HUES48 (cell line): ENCODE results near the gene GABRP.

Experiments used
- H3K27ac ChIP-seq: one replicate; pipeline ENCODE4 v1.7.0; 2013; ENCODE audit warnings: low read depth, low read length, inconsistent platforms
- H3K27me3 ChIP-seq: 2 replicates; pipeline ENCODE4 v1.6.1; 2013; ENCODE audit warnings: mild to moderate bottlenecking, low read length; ENCODE audit not compliant: control insufficient read depth, insufficient read depth
- H3K36me3 ChIP-seq: 2 replicates; pipeline ENCODE4 v1.6.1; 2013; ENCODE audit warnings: low read length; ENCODE audit not compliant: control insufficient read depth, insufficient read depth
- H3K4me1 ChIP-seq: 2 replicates; pipeline ENCODE4 v1.6.1; 2013; ENCODE audit warnings: mild to moderate bottlenecking, low read length; ENCODE audit not compliant: control insufficient read depth, insufficient read depth
- H3K4me3 ChIP-seq: 2 replicates; pipeline ENCODE4 v1.5.1; 2013; ENCODE audit warnings: mild to moderate bottlenecking, low read depth, low read length
- H3K9ac ChIP-seq: 2 replicates; pipeline ENCODE4 v1.6.1; 2013; ENCODE audit warnings: mild to moderate bottlenecking, low read depth, low read length, moderate library complexity
- H3K9me3 ChIP-seq: 2 replicates; pipeline ENCODE4 v1.6.1; 2013; ENCODE audit warnings: low read length; ENCODE audit not compliant: control insufficient read depth, insufficient read depth

GABRP gene

GRCh38 chr5:170783498-170784247 is at the start of gene GABRP:
GABRP (plus strand) TSS chr5:170783725; CDS start chr5:170788616, 4,891 bp downstream.
- H3K9ac ChIP-seq = no peak within 1 kb of the TSS
- H3K4me3 ChIP-seq = no peak within 1 kb of the TSS
- no peaks in the 10 kb centered on the region for H3K4me1 ChIP-seq

GRCh38 chr5:170736966-170737365 is 46.6 kb upstream of the GABRP start:
- peak overlapping the region; percentile 73 for H3K27ac ChIP-seq
- peaks cover 14% of the 10 kb centered on the region for H3K4me1 ChIP-seq
- H3K4me3 ChIP-seq = no peak overlapping the region
- no peaks in the 10 kb centered on the region for H3K27me3 ChIP-seq
- H3K36me3 ChIP-seq = no peaks in the 10 kb centered on the region
- H3K9ac ChIP-seq = no peak overlapping the region
- no peaks in the 10 kb centered on the region for H3K9me3 ChIP-seq

More at GRCh38 chr5:170783498-170784247, at the start of gene GABRP:
- Histone ChIP-seq H3K27ac (no peak within 1 kb of the TSS), H3K9me3 (no peaks in the 10 kb centered on the region), H3K27me3 (no peaks in the 10 kb centered on the region), H3K36me3 (no peaks in the 10 kb centered on the region)

- Histone ChIP-seq H3K27me3 (no peaks in the 10 kb centered on the region), H3K27ac (peak overlapping the region; percentile 73), H3K4me3 (no peak overlapping the region), H3K4me1 (peaks cover 14% of the 10 kb centered on the region), H3K9me3 (no peaks in the 10 kb centered on the region), H3K9ac (no peak overlapping the region), H3K36me3 (no peaks in the 10 kb centered on the region)
Observed at GRCh38 chr5:170737591-170737990, 45.9 kb upstream of the GABRP start.

GRCh38 chr5:170738840-170739239 is 44.7 kb upstream of the GABRP start:
- Histone ChIP-seq H3K27me3 (no peaks in the 10 kb centered on the region), H3K9me3 (no peaks in the 10 kb centered on the region), H3K27ac (peak overlapping the region; percentile 17), H3K4me3 (no peak overlapping the region), H3K4me1 (peaks cover 18% of the 10 kb centered on the region), H3K9ac (peak overlapping the region; percentile 28; the same call in 1 of the 2 replicates), H3K36me3 (no peaks in the 10 kb centered on the region)

GRCh38 chr5:170739446-170739845 is 44.1 kb upstream of the GABRP start:
- peaks cover 19% of the 10 kb centered on the region for H3K4me1 ChIP-seq
- H3K9me3 ChIP-seq = no peaks in the 10 kb centered on the region
- no peaks in the 10 kb centered on the region for H3K27me3 ChIP-seq
- H3K9ac ChIP-seq = no peak overlapping the region
- no peak overlapping the region for H3K4me3 ChIP-seq
- H3K27ac ChIP-seq = no peak overlapping the region
- no peaks in the 10 kb centered on the region for H3K36me3 ChIP-seq

- Histone ChIP-seq H3K27ac (no peak overlapping the region), H3K4me1 (peaks cover 29% of the 10 kb centered on the region), H3K9ac (no peak overlapping the region), H3K36me3 (no peaks in the 10 kb centered on the region), H3K27me3 (no peaks in the 10 kb centered on the region; the same call in 1 of the 2 replicates), H3K4me3 (no peak overlapping the region), H3K9me3 (no peaks in the 10 kb centered on the region)
Observed at GRCh38 chr5:170740551-170741205, 42.8 kb upstream of the GABRP start.

DNA sequence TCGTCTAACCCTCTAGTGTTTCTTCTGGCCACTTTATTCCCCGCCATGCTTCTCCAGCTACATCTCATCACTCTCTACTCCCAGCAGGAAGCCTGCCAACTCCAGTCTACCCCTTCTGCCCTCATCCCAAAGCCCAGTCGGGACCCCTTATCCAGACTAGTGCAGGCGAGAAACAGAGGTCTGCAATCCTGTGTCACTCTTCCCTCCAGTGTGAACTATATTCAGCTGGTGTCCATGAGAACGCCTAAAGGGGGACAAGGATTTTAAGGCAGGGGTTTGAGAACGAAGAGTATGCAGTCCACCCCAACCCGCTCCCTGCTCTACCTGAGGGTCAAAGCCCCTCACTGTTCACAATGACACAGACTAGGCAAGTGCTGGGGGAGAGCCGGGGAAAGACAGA is 41.7 kb upstream of the GABRP start:
- Histone ChIP-seq H3K4me3 (no peak overlapping the region), H3K36me3 (no peaks in the 10 kb centered on the region), H3K4me1 (peaks cover 29% of the 10 kb centered on the region), H3K9me3 (no peaks in the 10 kb centered on the region), H3K9ac (no peak overlapping the region), H3K27me3 (no peaks in the 10 kb centered on the region; the same call in 1 of the 2 replicates), H3K27ac (no peak overlapping the region)

GRCh38 chr5:170743876-170744212 is 39.7 kb upstream of the GABRP start:
- H3K9ac ChIP-seq = no peak overlapping the region
- H3K9me3 ChIP-seq = no peaks in the 10 kb centered on the region
- H3K4me3 ChIP-seq = peak overlapping the region; percentile 60
- H3K36me3 ChIP-seq = no peaks in the 10 kb centered on the region
- H3K27ac ChIP-seq = no peak overlapping the region
- H3K27me3 ChIP-seq = no peaks in the 10 kb centered on the region; the same call in 1 of the 2 replicates
- H3K4me1 ChIP-seq = peaks cover 22% of the 10 kb centered on the region

GRCh38 chr5:170745481-170746071 is 37.9 kb upstream of the GABRP start:
- peak overlapping the region; percentile 48 for H3K27ac ChIP-seq
- H3K4me3 ChIP-seq = no peak overlapping the region
- H3K36me3 ChIP-seq = no peaks in the 10 kb centered on the region
- H3K27me3 ChIP-seq = no peaks in the 10 kb centered on the region; the same call in 1 of the 2 replicates
- peaks cover 22% of the 10 kb centered on the region for H3K4me1 ChIP-seq
- H3K9me3 ChIP-seq = no peaks in the 10 kb centered on the region
- peak overlapping the region; percentile 36; the same call in 1 of the 2 replicates for H3K9ac ChIP-seq

GRCh38 chr5:170746075-170746960 is 37.2 kb upstream of the GABRP start:
- H3K4me3 ChIP-seq = no peak overlapping the region
- peaks cover 22% of the 10 kb centered on the region for H3K4me1 ChIP-seq

More at GRCh38 chr5:170746075-170746960, 37.2 kb upstream of the GABRP start:
- no peaks in the 10 kb centered on the region for H3K9me3 ChIP-seq
- no peaks in the 10 kb centered on the region for H3K36me3 ChIP-seq
- no peaks in the 10 kb centered on the region; the same call in 1 of the 2 replicates for H3K27me3 ChIP-seq
- no peak overlapping the region for H3K9ac ChIP-seq
- peak overlapping the region; percentile 48 for H3K27ac ChIP-seq
